Naive thymus-derived CD4-positive, alpha-beta T cell (primary cell): ENCODE data around the gene FAM89A. TPM values are rescaled to one million over a fixed set of nuclear protein-coding genes. Genes with fewer than 3 reads are reported as not detected.

ENCODE experiments used
- ATAC-seq: fragments of 150-1000 bp; cut with Tn5 transposase; 2 replicates; pipeline ENCODE4 v1.10.0; 2021; ENCODE audit warnings: mild to moderate bottlenecking, moderate library complexity
- CTCF ChIA-PET: fragments of 350-600 bp; sonication (Branson Sonifier 250); formaldehyde crosslinking; loops from one replicate; lab custom pipeline; 2021; ENCODE audit warnings: antibody characterized with exemption; lab: Charles Lee
- POLR2A ChIA-PET: fragments of 350-600 bp; sonication (Branson Sonifier 250); formaldehyde crosslinking; loops from one replicate; lab custom pipeline; 2021; ENCODE audit warnings: antibody characterized with exemption, inconsistent platforms; lab: Charles Lee
- DNase-seq, 9 donors: peaks; one replicate each; pipeline versions ENCODE4 v3.0.0 to v3.0.0-alpha.2; 2020 to 2022; ENCODE audit warnings: mixed read lengths in 1 of 9
- H3K27ac ChIP-seq: one replicate; pipeline ENCODE4 v1.7.0; 2013; ENCODE audit warnings: mild to moderate bottlenecking, low read depth, low read length, moderate library complexity
- H3K27me3 ChIP-seq, 2 donors: one replicate each; pipeline ENCODE4 v1.7.0; 2013; ENCODE audit warnings: low read length in 2 of 2, mild to moderate bottlenecking in 2 of 2, moderate library complexity in 2 of 2; ENCODE audit not compliant: control insufficient read depth in 2 of 2, insufficient read depth in 2 of 2
- H3K36me3 ChIP-seq, 3 experiments: 1 replicate in 2 of 3; 2 replicates in 1 of 3; pipeline ENCODE4 v1.7.0; 2013; ENCODE audit warnings: low read length in 3 of 3, mild to moderate bottlenecking in 3 of 3, moderate library complexity in 1 of 3; ENCODE audit not compliant: insufficient read depth in 3 of 3, control insufficient read depth in 2 of 3
- H3K4me1 ChIP-seq, 2 donors: one replicate each; pipeline ENCODE4 v1.7.0; 2013; ENCODE audit warnings: low read length in 2 of 2, mild to moderate bottlenecking in 2 of 2, moderate library complexity in 1 of 2; ENCODE audit not compliant: control insufficient read depth in 2 of 2, insufficient read depth in 2 of 2
- H3K4me3 ChIP-seq: 2 replicates; pipeline ENCODE4 v1.7.0; 2013; ENCODE audit warnings: mild to moderate bottlenecking, low read length
- H3K9me3 ChIP-seq, 3 experiments: 1 replicate in 2 of 3; 2 replicates in 1 of 3; pipeline ENCODE4 v1.7.0; 2013; ENCODE audit warnings: low read length in 3 of 3; ENCODE audit not compliant: control insufficient read depth in 2 of 3
- H3K27ac Mint-ChIP-seq, 9 donors: one replicate each; pipeline ENCODE4 v1.8.0; 2020 to 2022; ENCODE audit warnings: mixed read lengths in 9 of 9, mild to moderate bottlenecking in 8 of 9, moderate library complexity in 5 of 9, inconsistent platforms in 2 of 9
- H3K27me3 Mint-ChIP-seq, 5 donors: one replicate each; pipeline ENCODE4 v1.8.0; 2021 to 2022; ENCODE audit warnings: mixed read lengths in 5 of 5, mild to moderate bottlenecking in 1 of 5
- H3K36me3 Mint-ChIP-seq, 5 donors: one replicate each; pipeline ENCODE4 v1.8.0; 2020 to 2022; ENCODE audit warnings: mixed read lengths in 5 of 5, mild to moderate bottlenecking in 3 of 5, inconsistent platforms in 1 of 5
- H3K4me1 Mint-ChIP-seq, 7 donors: one replicate each; pipeline ENCODE4 v1.8.0; 2020 to 2022; ENCODE audit warnings: mixed read lengths in 7 of 7, mild to moderate bottlenecking in 3 of 7, inconsistent platforms in 1 of 7
- H3K4me3 Mint-ChIP-seq, 10 donors: one replicate each; pipeline ENCODE4 v1.8.0; 2020 to 2022; ENCODE audit warnings: mild to moderate bottlenecking in 10 of 10, mixed read lengths in 10 of 10, moderate library complexity in 6 of 10, inconsistent platforms in 2 of 10
- H3K9me3 Mint-ChIP-seq, 11 donors: one replicate each; pipeline ENCODE4 v1.8.0; 2020 to 2022; ENCODE audit warnings: mixed read lengths in 11 of 11, mild to moderate bottlenecking in 4 of 11, inconsistent platforms in 1 of 11, moderate library complexity in 1 of 11
- intact Hi-C, 2 donors: fragments of 100-400 bp; cut with micrococcal nuclease; formaldehyde crosslinking; loops; one replicate each; pipeline ENCODE4 v1.15.1; 2023
- polyA plus RNA-seq, 2 donors: library from polyadenylated mRNA; unstranded; fragments of 300-500 nt; fragmentation: Illumina TruSeq; gene quantifications; one replicate each; pipeline ENCODE4 v1.2.3, GENCODE V29; 2021
- total RNA-seq, 6 experiments: library from RNA in 5 of 6; stranded (reverse) in 5 of 6; gene quantifications; 1 replicate in 5 of 6; 2 replicates in 1 of 6; pipeline ENCODE4 v1.2.3 and lab custom pipeline; 2021 to 2026

FAM89A gene
- total RNA-seq (1 to 10 TPM; 4.5 to 9.0 (median 6.9) TPM), polyA plus RNA-seq (10 to 100 TPM in 1 of 2 donors, 1 to 10 TPM in 1; 9.0 to 12.0 TPM), total RNA-seq (lab: John Stamatoyannopoulos, UW) (4.2 reads per million, percentile 21 among the genes with 10 or more reads in this experiment)

GRCh38 chr1:231040019-231040799 is at the start of gene FAM89A:
FAM89A (minus strand) TSS chr1:231040254; CDS start chr1:231040211, 43 bp downstream.
- peaks cover 0 to 6% (median 3%) of the 10 kb centered on the region in 11 donors for H3K9me3 Mint-ChIP-seq
- ATAC-seq, result peak; percentile 91
- H3K4me1 ChIP-seq, result peaks cover 10 to 13% of the 10 kb centered on the region in 2 donors

DNA sequence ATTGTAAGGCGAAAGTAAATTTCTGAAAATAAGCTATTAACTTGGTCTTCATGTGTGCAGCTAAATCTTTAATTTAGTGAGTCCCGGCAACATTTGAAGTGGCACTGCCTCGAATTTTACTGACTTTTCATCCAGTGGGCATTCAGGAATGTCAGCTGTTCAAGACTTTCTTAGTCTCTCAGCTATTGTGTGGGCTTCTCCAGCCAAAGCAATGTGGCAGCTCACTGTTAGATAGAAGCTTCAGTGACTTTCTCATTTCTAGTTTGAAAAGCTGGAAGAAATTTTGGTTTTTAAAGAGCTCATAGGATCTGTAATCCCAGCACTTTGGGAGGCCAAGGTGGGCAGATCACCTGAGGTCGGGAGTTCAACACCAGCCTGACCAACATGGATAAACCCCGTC is 44.3 kb upstream of the FAM89A start:
- no peak overlapping the region for H3K27ac Mint-ChIP-seq

More at GRCh38 chr1:231040019-231040799, at the start of gene FAM89A:
- peaks cover 27 to 49% (median 36%) of the 10 kb centered on the region in 7 donors for H3K4me1 Mint-ChIP-seq
- Histone ChIP-seq H3K4me3 (peak within 1 kb of the TSS; percentile 67), H3K27me3 (no peaks in the 10 kb centered on the region), H3K9me3 (no peaks in the 10 kb centered on the region), H3K27ac (peak within 1 kb of the TSS; percentile 63), H3K36me3 (peaks cover 0 to 3% (median 0%) of the 10 kb centered on the region in 3 experiments)
- H3K27ac Mint-ChIP-seq, result peak within 1 kb of the TSS in 8 of 9 donors; percentile 36 to 83 (median 69)
- POLR2A ChIA-PET, result interaction anchor here (0.8 to 1.9 kb wide), 6 partner anchors 10 to 397 kb away, joined by 3 to 12 read pairs (median 4); partner anchors contain the start of genes ARV1 and TTC13
- CTCF ChIA-PET, result interaction anchor here (0.7 to 0.8 kb wide), 2 partner anchors 61 to 71 kb away, joined by 3 to 8 read pairs; partner anchors contain the start of gene ARV1
- peak; percentile 44 to 79 (median 70) for DNase-seq
- peaks cover 0 to 4% (median 0%) of the 10 kb centered on the region in 5 donors for H3K36me3 Mint-ChIP-seq
- intact Hi-C loops, result loop anchor here (1.0 to 10.0 kb wide), 9 partner anchors 62 to 565 kb away; partner anchors contain the start of genes C1orf198 (in 2 of the 2), COG2 (in 2 of the 2), EXOC8 (in 2 of the 2) and SPRTN (in 2 of the 2)
- H3K4me3 Mint-ChIP-seq, result peak within 1 kb of the TSS; percentile 81 to 90 (median 82)
- peaks cover 0 to 37% (median 0%) of the 10 kb centered on the region in 5 donors for H3K27me3 Mint-ChIP-seq

GRCh38 chr1:231079163-231079562 is 39.1 kb upstream of the FAM89A start:
- POLR2A ChIA-PET, result no interaction called here

More for the DNA sequence above, 44.3 kb upstream of the FAM89A start:
- ATAC-seq, result no peak
- no peak overlapping the region for H3K4me3 ChIP-seq
- Mint-ChIP-seq H3K9me3 (peaks cover 0 to 3% (median 0%) of the 10 kb centered on the region in 11 donors), H3K36me3 (no peaks in the 10 kb centered on the region), H3K4me1 (no peaks in the 10 kb centered on the region), H3K4me3 (no peak overlapping the region), H3K27me3 (peaks cover 7 to 24% (median 12%) of the 10 kb centered on the region in 5 donors)
- no peaks in the 10 kb centered on the region for H3K36me3 ChIP-seq
- H3K9me3 ChIP-seq, result no peaks in the 10 kb centered on the region
- ChIA-PET POLR2A (no interaction called here), CTCF (no interaction called here)
- DNase-seq, result no peak
- no peaks in the 10 kb centered on the region for H3K4me1 ChIP-seq
- intact Hi-C loops, result no loop called here
- no peaks in the 10 kb centered on the region for H3K27me3 ChIP-seq
- no peak overlapping the region for H3K27ac ChIP-seq

DNA sequence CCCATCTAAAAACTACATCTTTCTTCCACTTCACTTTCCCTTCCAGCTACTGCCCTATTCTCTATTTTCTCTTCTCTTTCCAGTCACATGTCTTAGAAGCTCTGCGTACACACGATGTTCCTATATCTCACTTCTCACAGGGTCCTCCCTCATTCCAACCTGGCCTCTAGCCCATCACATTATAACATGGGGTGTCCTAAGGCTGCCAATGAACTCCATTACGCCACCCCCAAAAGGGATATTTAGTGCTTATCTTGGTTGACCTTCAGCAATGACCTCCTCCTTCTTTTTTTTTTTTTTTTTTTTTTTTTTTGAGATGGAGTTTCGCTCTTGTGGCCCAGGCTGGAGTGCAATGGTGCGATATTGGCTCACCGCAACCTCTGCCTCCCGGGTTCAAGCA is 38.2 kb upstream of the FAM89A start:
- POLR2A ChIA-PET, result no interaction called here
- no peak for ATAC-seq
- no peak overlapping the region for H3K27ac Mint-ChIP-seq

More at GRCh38 chr1:231079163-231079562, 39.1 kb upstream of the FAM89A start:
- H3K27me3 Mint-ChIP-seq, result peaks cover 0 to 15% (median 0%) of the 10 kb centered on the region in 5 donors
- Histone ChIP-seq H3K9me3 (no peaks in the 10 kb centered on the region), H3K27me3 (no peaks in the 10 kb centered on the region), H3K4me3 (no peak overlapping the region), H3K4me1 (no peaks in the 10 kb centered on the region), H3K27ac (no peak overlapping the region), H3K36me3 (no peaks in the 10 kb centered on the region)
- DNase-seq (no peak), ATAC-seq (no peak)
- intact Hi-C loops, result no loop called here
- no peak overlapping the region for H3K4me3 Mint-ChIP-seq
- H3K36me3 Mint-ChIP-seq, result no peaks in the 10 kb centered on the region
- no peaks in the 10 kb centered on the region for H3K4me1 Mint-ChIP-seq
- CTCF ChIA-PET, result no interaction called here
- no peak overlapping the region for H3K27ac Mint-ChIP-seq
- peaks cover 0 to 3% (median 0%) of the 10 kb centered on the region in 11 donors for H3K9me3 Mint-ChIP-seq

DNA sequence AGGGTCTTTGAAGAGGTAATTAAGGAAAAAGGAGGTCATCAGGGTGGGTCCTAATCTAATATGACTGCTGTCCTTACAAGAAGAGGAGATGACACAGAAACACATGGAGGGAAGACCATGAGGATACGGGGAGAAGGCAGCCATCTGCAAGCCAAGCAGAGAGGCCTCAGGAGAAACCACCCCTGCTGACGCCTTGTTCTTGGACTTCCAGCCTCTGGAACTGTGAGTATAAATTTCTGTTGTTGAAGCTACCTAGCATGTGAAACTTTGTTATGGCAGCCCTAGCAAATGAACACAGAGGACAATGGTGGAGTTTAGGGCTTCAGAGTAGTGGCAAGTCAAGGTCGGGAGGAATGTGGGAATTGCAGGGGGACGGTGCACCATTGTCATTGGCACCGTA is 36.7 kb upstream of the FAM89A start:
- Histone ChIP-seq H3K36me3 (no peaks in the 10 kb centered on the region), H3K27ac (no peak overlapping the region), H3K4me1 (no peaks in the 10 kb centered on the region), H3K9me3 (no peaks in the 10 kb centered on the region), H3K4me3 (no peak overlapping the region), H3K27me3 (no peaks in the 10 kb centered on the region)
- no peak for DNase-seq
- no peak overlapping the region for H3K27ac Mint-ChIP-seq
- peaks cover 0 to 3% (median 0%) of the 10 kb centered on the region in 11 donors for H3K9me3 Mint-ChIP-seq
- CTCF ChIA-PET, result no interaction called here
- H3K4me3 Mint-ChIP-seq, result no peak overlapping the region
- H3K36me3 Mint-ChIP-seq, result no peaks in the 10 kb centered on the region
- intact Hi-C loops, result no loop called here
- POLR2A ChIA-PET, result no interaction called here
- H3K27me3 Mint-ChIP-seq, result peaks cover 0 to 12% (median 0%) of the 10 kb centered on the region in 5 donors
- peaks cover 0 to 2% (median 0%) of the 10 kb centered on the region in 7 donors for H3K4me1 Mint-ChIP-seq
- no peak for ATAC-seq

More for the DNA sequence above, 38.2 kb upstream of the FAM89A start:
- intact Hi-C loops, result no loop called here
- no peak for DNase-seq
- no peak overlapping the region for H3K27ac ChIP-seq
- H3K27me3 Mint-ChIP-seq, result peaks cover 0 to 15% (median 0%) of the 10 kb centered on the region in 5 donors
- no peaks in the 10 kb centered on the region for H3K9me3 ChIP-seq
- peaks cover 0 to 3% (median 0%) of the 10 kb centered on the region in 11 donors for H3K9me3 Mint-ChIP-seq
- H3K36me3 ChIP-seq, result no peaks in the 10 kb centered on the region
- H3K36me3 Mint-ChIP-seq, result no peaks in the 10 kb centered on the region
- H3K27me3 ChIP-seq, result no peaks in the 10 kb centered on the region
- H3K4me1 Mint-ChIP-seq, result no peaks in the 10 kb centered on the region
- H3K4me3 ChIP-seq, result no peak overlapping the region
- no peak overlapping the region for H3K4me3 Mint-ChIP-seq
- no peaks in the 10 kb centered on the region for H3K4me1 ChIP-seq
- CTCF ChIA-PET, result interaction anchor here (0.7 kb wide), 1 partner anchor 673 kb away, joined by 3 read pairs; no protein-coding TSS in a partner anchor

GRCh38 chr1:231075497-231075896 is 35.4 kb upstream of the FAM89A start:
- Histone ChIP-seq H3K27me3 (no peaks in the 10 kb centered on the region), H3K4me3 (no peak overlapping the region), H3K27ac (no peak overlapping the region), H3K36me3 (no peaks in the 10 kb centered on the region), H3K9me3 (no peaks in the 10 kb centered on the region), H3K4me1 (no peaks in the 10 kb centered on the region)
- Mint-ChIP-seq H3K27me3 (peaks cover 0 to 7% (median 0%) of the 10 kb centered on the region in 5 donors), H3K4me1 (peaks cover 0 to 2% (median 0%) of the 10 kb centered on the region in 7 donors), H3K27ac (no peak overlapping the region), H3K36me3 (no peaks in the 10 kb centered on the region), H3K4me3 (no peak overlapping the region), H3K9me3 (peaks cover 0 to 1% (median 0%) of the 10 kb centered on the region in 11 donors)
- CTCF ChIA-PET, result no interaction called here
- DNase-seq (no peak), ATAC-seq (no peak)
- POLR2A ChIA-PET, result no interaction called here
- intact Hi-C loops, result no loop called here
